ENCODE data around the gene ZDHHC18. TPM values are rescaled to one million over a fixed set of nuclear protein-coding genes. Genes with fewer than 3 reads are reported as not detected.
"Not testable (repeated sequence)": the region's sequence is repeated elsewhere in the genome, so short reads cannot be mapped to it uniquely, and the experiment has no call there.

ZDHHC18 gene
- total RNA-seq, 1 experiment from 2014 or later: 31.0 TPM

- Histone ChIP-seq H3K9me3 (ENCODE audit: low read length) (no peaks in the 10 kb centered on the region), H3K27ac (ENCODE audit: low read length) (no peak overlapping the region), H3K4me1 (ENCODE audit: low read length) (peaks cover 26% of the 10 kb centered on the region), H4K20me1 (ENCODE audit: insufficient read depth, low read depth, low read length) (no peaks in the 10 kb centered on the region), H3K4me3 (ENCODE audit: low read length) (no peak overlapping the region), H3K9ac (ENCODE audit: low read length) (no peak overlapping the region), H2AFZ (ENCODE audit: low read length) (no peak overlapping the region), H3K27me3 (ENCODE audit: low read length) (no peaks in the 10 kb centered on the region), H3K9me2 (replicated peaks; ENCODE audit: insufficient read depth, low read length) (no peaks in the 10 kb centered on the region), H3K79me2 (ENCODE audit: low read length) (no peaks in the 10 kb centered on the region), H3K4me2 (ENCODE audit: low read depth, low read length, poor library complexity, severe bottlenecking) (no peak overlapping the region), H3K36me3 (ENCODE audit: insufficient read depth, low read length) (no peaks in the 10 kb centered on the region)
- DNase-seq: no peak
Observed at GRCh38 chr1:26861889-26862378, 35.4 kb downstream of the ZDHHC18 start.

- H3K4me2 ChIP-seq (ENCODE audit: low read depth, low read length, poor library complexity, severe bottlenecking): peak within 1 kb of the TSS; percentile 91
- H3K9ac ChIP-seq (ENCODE audit: low read length): peak within 1 kb of the TSS; percentile 88
Observed at GRCh38 chr1:26862781-26863684, 36.5 kb downstream of the ZDHHC18 start, which contains the start of gene SFN. TSS of gene SFN (plus strand) at chr1:26863149. CDS start at chr1:26863213, 64 bp downstream.

GRCh38 chr1:26863685-26864077 is 37.2 kb downstream of the ZDHHC18 start:
- Histone ChIP-seq H3K36me3 (ENCODE audit: insufficient read depth, low read length) (no peaks in the 10 kb centered on the region), H3K4me3 (ENCODE audit: low read length) (peak overlapping the region; percentile 84), H3K79me2 (ENCODE audit: low read length) (no peaks in the 10 kb centered on the region), H3K27ac (ENCODE audit: low read length) (no peak overlapping the region), H3K9ac (ENCODE audit: low read length) (peak overlapping the region; percentile 88), H3K9me3 (ENCODE audit: low read length) (no peaks in the 10 kb centered on the region), H3K9me2 (replicated peaks; ENCODE audit: insufficient read depth, low read length) (no peaks in the 10 kb centered on the region), H4K20me1 (ENCODE audit: insufficient read depth, low read depth, low read length) (no peaks in the 10 kb centered on the region), H2AFZ (ENCODE audit: low read length) (no peak overlapping the region), H3K27me3 (ENCODE audit: low read length) (no peaks in the 10 kb centered on the region), H3K4me1 (ENCODE audit: low read length) (peaks cover 26% of the 10 kb centered on the region), H3K4me2 (ENCODE audit: low read depth, low read length, poor library complexity, severe bottlenecking) (peak overlapping the region; percentile 91)
- DNase-seq: no peak

More at GRCh38 chr1:26862781-26863684, 36.5 kb downstream of the ZDHHC18 start, which contains the start of gene SFN:
- no peaks in the 10 kb centered on the region for H3K79me2 ChIP-seq (ENCODE audit: low read length)
- H3K9me2 ChIP-seq (replicated peaks; ENCODE audit: insufficient read depth, low read length): no peaks in the 10 kb centered on the region
- H3K4me1 ChIP-seq (ENCODE audit: low read length): peaks cover 26% of the 10 kb centered on the region
- H3K27ac ChIP-seq (ENCODE audit: low read length): 0 out of 2 replicates have a peak within 1 kb of the TSS, but pooled peaks have one; percentile 80
- H3K27me3 ChIP-seq (ENCODE audit: low read length): no peaks in the 10 kb centered on the region
- H2AFZ ChIP-seq (ENCODE audit: low read length): 0 out of 2 replicates have a peak within 1 kb of the TSS, but pooled peaks have one; percentile 37
- H3K9me3 ChIP-seq (ENCODE audit: low read length): no peaks in the 10 kb centered on the region
- H3K36me3 ChIP-seq (ENCODE audit: insufficient read depth, low read length): no peaks in the 10 kb centered on the region
- DNase-seq: peak; percentile 86
- H4K20me1 ChIP-seq (ENCODE audit: insufficient read depth, low read depth, low read length): no peaks in the 10 kb centered on the region
- peak within 1 kb of the TSS; percentile 84 for H3K4me3 ChIP-seq (ENCODE audit: low read length)

- Histone ChIP-seq H3K9me2 (replicated peaks; ENCODE audit: insufficient read depth, low read length) (no peaks in the 10 kb centered on the region), H3K4me1 (ENCODE audit: low read length) (peaks cover 26% of the 10 kb centered on the region), H3K9me3 (ENCODE audit: low read length) (no peaks in the 10 kb centered on the region), H2AFZ (ENCODE audit: low read length) (peak overlapping the region; percentile 86; the same call in 1 of the 2 replicates), H3K4me3 (ENCODE audit: low read length) (peak overlapping the region; percentile 84), H3K4me2 (ENCODE audit: low read depth, low read length, poor library complexity, severe bottlenecking) (peak overlapping the region; percentile 91), H3K27ac (ENCODE audit: low read length) (peak overlapping the region; percentile 92), H3K36me3 (ENCODE audit: insufficient read depth, low read length) (no peaks in the 10 kb centered on the region), H4K20me1 (ENCODE audit: insufficient read depth, low read depth, low read length) (no peaks in the 10 kb centered on the region), H3K27me3 (ENCODE audit: low read length) (no peaks in the 10 kb centered on the region), H3K9ac (ENCODE audit: low read length) (peak overlapping the region; percentile 97), H3K79me2 (ENCODE audit: low read length) (no peaks in the 10 kb centered on the region)
- DNase-seq: peak; percentile 98
Observed at GRCh38 chr1:26864610-26865480, 38.4 kb downstream of the ZDHHC18 start.

- H3K9ac ChIP-seq (ENCODE audit: low read length); H3K4me2 ChIP-seq (ENCODE audit: low read depth, low read length, poor library complexity, severe bottlenecking): not testable (repeated sequence)
Observed at GRCh38 chr1:26873097-26873496, 46.6 kb downstream of the ZDHHC18 start.

GRCh38 chr1:26874896-26875295 is 48.4 kb downstream of the ZDHHC18 start:
- Histone ChIP-seq H3K4me1 (ENCODE audit: low read length) (peaks cover 8% of the 10 kb centered on the region), H3K9me2 (replicated peaks; ENCODE audit: insufficient read depth, low read length) (no peaks in the 10 kb centered on the region), H3K4me2 (ENCODE audit: low read depth, low read length, poor library complexity, severe bottlenecking) (no peak overlapping the region), H3K9me3 (ENCODE audit: low read length) (no peaks in the 10 kb centered on the region), H3K4me3 (ENCODE audit: low read length) (no peak overlapping the region), H3K27ac (ENCODE audit: low read length) (no peak overlapping the region), H3K9ac (ENCODE audit: low read length) (no peak overlapping the region), H3K79me2 (ENCODE audit: low read length) (no peaks in the 10 kb centered on the region), H2AFZ (ENCODE audit: low read length) (no peak overlapping the region), H4K20me1 (ENCODE audit: insufficient read depth, low read depth, low read length) (no peaks in the 10 kb centered on the region), H3K27me3 (ENCODE audit: low read length) (no peaks in the 10 kb centered on the region), H3K36me3 (ENCODE audit: insufficient read depth, low read length) (peaks cover 10% of the 10 kb centered on the region)
- DNase-seq: no peak

More at GRCh38 chr1:26873097-26873496, 46.6 kb downstream of the ZDHHC18 start:
- H3K9me2 ChIP-seq (replicated peaks; ENCODE audit: insufficient read depth, low read length); H3K79me2 ChIP-seq (ENCODE audit: low read length); H2AFZ ChIP-seq (ENCODE audit: low read length); H3K9me3 ChIP-seq (ENCODE audit: low read length); H3K27ac ChIP-seq (ENCODE audit: low read length); H3K4me1 ChIP-seq (ENCODE audit: low read length); H3K36me3 ChIP-seq (ENCODE audit: insufficient read depth, low read length); DNase-seq; H3K27me3 ChIP-seq (ENCODE audit: low read length); H4K20me1 ChIP-seq (ENCODE audit: insufficient read depth, low read depth, low read length); H3K4me3 ChIP-seq (ENCODE audit: low read length): not testable (repeated sequence)

GRCh38 chr1:26877326-26877725 is 50.8 kb downstream of the ZDHHC18 start:
- Histone ChIP-seq H3K4me2 (ENCODE audit: low read depth, low read length, poor library complexity, severe bottlenecking) (peak overlapping the region; percentile 47), H3K36me3 (ENCODE audit: insufficient read depth, low read length) (peaks cover 23% of the 10 kb centered on the region), H4K20me1 (ENCODE audit: insufficient read depth, low read depth, low read length) (no peaks in the 10 kb centered on the region), H3K79me2 (ENCODE audit: low read length) (no peaks in the 10 kb centered on the region), H3K4me1 (ENCODE audit: low read length) (peaks cover 8% of the 10 kb centered on the region), H2AFZ (ENCODE audit: low read length) (no peak overlapping the region), H3K4me3 (ENCODE audit: low read length) (no peak overlapping the region), H3K9ac (ENCODE audit: low read length) (no peak overlapping the region; the same call in 1 of the 2 replicates), H3K9me2 (replicated peaks; ENCODE audit: insufficient read depth, low read length) (no peaks in the 10 kb centered on the region), H3K27ac (ENCODE audit: low read length) (peak overlapping the region; percentile 34), H3K9me3 (ENCODE audit: low read length) (no peaks in the 10 kb centered on the region), H3K27me3 (ENCODE audit: low read length) (no peaks in the 10 kb centered on the region)
- DNase-seq: no peak
